ENCODE results near the gene SCRN3. TPM values are rescaled to one million over a fixed set of nuclear protein-coding genes. Genes with fewer than 3 reads are reported as not detected.
A peak's percentile ranks its signal among the peaks of the same experiment; 100 is the strongest.

Gene SCRN3
- total RNA-seq, 1 experiment from 2014 or later: 30.1 TPM

GRCh38 chr2:174445248-174445647 is 49.7 kb downstream of the SCRN3 start:
- Histone ChIP-seq H3K4me3 (no peak overlapping the region), H3K36me3 (no peaks in the 10 kb centered on the region), H3K9me3 (no peaks in the 10 kb centered on the region; the same call in 1 of the 2 replicates), H3K27me3 (no peaks in the 10 kb centered on the region)
- no peak for DNase-seq

GRCh38 chr2:174446531-174446930 is 51.0 kb downstream of the SCRN3 start:
- no peak for DNase-seq

GRCh38 chr2:174449033-174449432 is 53.5 kb downstream of the SCRN3 start:
- H3K27me3 ChIP-seq: no peaks in the 10 kb centered on the region
- H3K4me3 ChIP-seq: no peak overlapping the region
- H3K36me3 ChIP-seq: no peaks in the 10 kb centered on the region
- no peak for DNase-seq
- H3K9me3 ChIP-seq: no peaks in the 10 kb centered on the region; the same call in 1 of the 2 replicates

More at GRCh38 chr2:174446531-174446930, 51.0 kb downstream of the SCRN3 start:
- Histone ChIP-seq H3K27me3 (no peaks in the 10 kb centered on the region), H3K36me3 (no peaks in the 10 kb centered on the region), H3K4me3 (no peak overlapping the region), H3K9me3 (no peaks in the 10 kb centered on the region; the same call in 1 of the 2 replicates)

- DNase-seq: no peak
- Histone ChIP-seq H3K27me3 (no peaks in the 10 kb centered on the region), H3K4me3 (no peak overlapping the region)
Observed at GRCh38 chr2:174450021-174450816, 54.7 kb downstream of the SCRN3 start.

GRCh38 chr2:174454566-174454965 is 59.0 kb downstream of the SCRN3 start:
- DNase-seq: no peak
- Histone ChIP-seq H3K9me3 (no peaks in the 10 kb centered on the region), H3K36me3 (no peaks in the 10 kb centered on the region), H3K4me3 (no peak overlapping the region), H3K27me3 (no peaks in the 10 kb centered on the region)

More at GRCh38 chr2:174450021-174450816, 54.7 kb downstream of the SCRN3 start:
- no peaks in the 10 kb centered on the region for H3K9me3 ChIP-seq
- no peaks in the 10 kb centered on the region for H3K36me3 ChIP-seq

GRCh38 chr2:174461221-174461620 is 65.7 kb downstream of the SCRN3 start:
- H3K27me3 ChIP-seq: no peaks in the 10 kb centered on the region
- H3K9me3 ChIP-seq: no peaks in the 10 kb centered on the region
- no peaks in the 10 kb centered on the region for H3K36me3 ChIP-seq
- no peak overlapping the region for H3K4me3 ChIP-seq
- no peak for DNase-seq

GRCh38 chr2:174465327-174465726 is 69.8 kb downstream of the SCRN3 start:
- Histone ChIP-seq H3K9me3 (no peaks in the 10 kb centered on the region), H3K27me3 (no peaks in the 10 kb centered on the region), H3K36me3 (no peaks in the 10 kb centered on the region), H3K4me3 (no peak overlapping the region)
- peak; percentile 5 for DNase-seq

- Histone ChIP-seq H3K4me3 (no peak overlapping the region), H3K36me3 (no peaks in the 10 kb centered on the region), H3K9me3 (no peaks in the 10 kb centered on the region), H3K27me3 (no peaks in the 10 kb centered on the region)
- no peak for DNase-seq
Observed at GRCh38 chr2:174473796-174474195, 78.3 kb downstream of the SCRN3 start.

GRCh38 chr2:174477759-174478158 is 82.2 kb downstream of the SCRN3 start:
- no peak for DNase-seq
- Histone ChIP-seq H3K4me3 (no peak overlapping the region), H3K27me3 (no peaks in the 10 kb centered on the region), H3K9me3 (no peaks in the 10 kb centered on the region), H3K36me3 (peaks cover 2% of the 10 kb centered on the region; the same call in 1 of the 2 replicates)

Other genes with a start within 250 kb of the SCRN3 start
- 232 and 416 TPM in 2 replicates for gene OLA1, start 147.2 kb upstream of the SCRN3 start, total RNA-seq (2014; rRNA removed; shearing (Covaris generic); ENCODE audit: low replicate concordance)
- gene SP9, start 60.8 kb upstream of the SCRN3 start, total RNA-seq (2014; rRNA removed; shearing (Covaris generic); ENCODE audit: low replicate concordance): not detected in 2 replicates
- 3.0 and 23.3 TPM in 2 replicates for gene GPR155, start 91.3 kb downstream of the SCRN3 start, total RNA-seq (2014; rRNA removed; shearing (Covaris generic); ENCODE audit: low replicate concordance)
- gene WIPF1, start 202.1 kb downstream of the SCRN3 start, total RNA-seq (2014; rRNA removed; shearing (Covaris generic); ENCODE audit: low replicate concordance): 4.3 and 4.6 TPM in 2 replicates